Tibial nerve (tissue), 3 donors: ENCODE measurements around the gene UBE2E2.

Experiments used
- POLR2A ChIP-seq, 2 donors: fragments of 450-650 bp; IDR thresholded peaks; one replicate each; pipeline ENCODE4 v1.6.1; 2017; ENCODE audit warnings: antibody characterized with exemption in 2 of 2, mild to moderate bottlenecking in 2 of 2, moderate library complexity in 2 of 2
- TF ChIP-seq, protein P1 (sequence below), 5 experiments: fragments of 200-600 bp in 3 of 5; fragments of 450-650 bp in 2 of 5; sonication (generic) in 3 of 5; IDR thresholded peaks; one replicate each; pipeline ENCODE4 v1.5.1; 2016 to 2019; ENCODE audit warnings: antibody characterized with exemption in 5 of 5, mild to moderate bottlenecking in 3 of 5, moderate library complexity in 2 of 5

DNA sequence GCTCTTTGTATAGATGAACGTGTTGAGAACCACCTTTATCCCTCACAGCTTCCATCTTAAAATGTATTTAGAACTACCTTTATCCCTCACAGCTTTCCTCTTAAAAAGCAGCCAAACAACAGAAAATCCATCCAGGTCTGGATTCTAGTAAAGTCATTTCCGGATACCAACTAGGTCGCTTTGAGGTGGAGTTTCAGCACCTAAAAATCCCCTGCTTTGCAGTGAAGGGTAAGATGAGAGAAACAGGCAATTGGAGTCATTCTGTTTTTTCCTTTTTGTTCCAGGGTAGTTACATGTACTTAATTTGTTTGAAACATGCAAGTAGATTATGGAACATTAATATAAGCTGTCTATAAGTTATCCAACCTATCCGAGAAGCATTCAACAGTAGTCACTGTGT is 192.0 kb downstream of the UBE2E2 start:
- TF ChIP-seq, protein P1, sequence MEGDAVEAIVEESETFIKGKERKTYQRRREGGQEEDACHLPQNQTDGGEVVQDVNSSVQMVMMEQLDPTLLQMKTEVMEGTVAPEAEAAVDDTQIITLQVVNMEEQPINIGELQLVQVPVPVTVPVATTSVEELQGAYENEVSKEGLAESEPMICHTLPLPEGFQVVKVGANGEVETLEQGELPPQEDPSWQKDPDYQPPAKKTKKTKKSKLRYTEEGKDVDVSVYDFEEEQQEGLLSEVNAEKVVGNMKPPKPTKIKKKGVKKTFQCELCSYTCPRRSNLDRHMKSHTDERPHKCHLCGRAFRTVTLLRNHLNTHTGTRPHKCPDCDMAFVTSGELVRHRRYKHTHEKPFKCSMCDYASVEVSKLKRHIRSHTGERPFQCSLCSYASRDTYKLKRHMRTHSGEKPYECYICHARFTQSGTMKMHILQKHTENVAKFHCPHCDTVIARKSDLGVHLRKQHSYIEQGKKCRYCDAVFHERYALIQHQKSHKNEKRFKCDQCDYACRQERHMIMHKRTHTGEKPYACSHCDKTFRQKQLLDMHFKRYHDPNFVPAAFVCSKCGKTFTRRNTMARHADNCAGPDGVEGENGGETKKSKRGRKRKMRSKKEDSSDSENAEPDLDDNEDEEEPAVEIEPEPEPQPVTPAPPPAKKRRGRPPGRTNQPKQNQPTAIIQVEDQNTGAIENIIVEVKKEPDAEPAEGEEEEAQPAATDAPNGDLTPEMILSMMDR (IDR thresholded peaks at IDR 0.05), result no peak
- TF ChIP-seq POLR2A (IDR thresholded peaks at IDR 0.05), result no peak
